ENCODE data around the gene PPM1F.
"Not testable (repeated sequence)": the region's sequence is repeated elsewhere in the genome, so short reads cannot be mapped to it uniquely, and the experiment has no call there.

PPM1F gene

GRCh38 chr22:21904250-21904789 lies 48.3 kb downstream of the PPM1F start:
- H3K79me2 ChIP-seq (ENCODE audit: control insufficient read depth, insufficient read depth, low read length, unreplicated experiment) = no peaks in the 10 kb centered on the region
- no peaks in the 10 kb centered on the region for H3K4me1 ChIP-seq (ENCODE audit: control insufficient read depth, insufficient read depth, low read length, unreplicated experiment)
- no peak overlapping the region for H3K4me3 ChIP-seq (ENCODE audit: low read depth, low read length)
- no peak overlapping the region for H3K27ac ChIP-seq (ENCODE audit: low read depth, low read length)
- no peaks in the 10 kb centered on the region for H3K36me3 ChIP-seq (ENCODE audit: insufficient read depth, low read length)
- H2AFZ ChIP-seq (ENCODE audit: low read length, unreplicated experiment) = no peak overlapping the region
- H3K27me3 ChIP-seq (ENCODE audit: insufficient read depth, low read length) = no peaks in the 10 kb centered on the region

GRCh38 chr22:21903283-21903682 lies 49.4 kb downstream of the PPM1F start:
- H3K4me3 ChIP-seq (ENCODE audit: low read depth, low read length) = no peak overlapping the region
- no peak overlapping the region for H2AFZ ChIP-seq (ENCODE audit: low read length, unreplicated experiment)
- H3K27me3 ChIP-seq (ENCODE audit: insufficient read depth, low read length) = no peaks in the 10 kb centered on the region
- no peaks in the 10 kb centered on the region for H3K4me1 ChIP-seq (ENCODE audit: control insufficient read depth, insufficient read depth, low read length, unreplicated experiment)
- no peak overlapping the region for H3K27ac ChIP-seq (ENCODE audit: low read depth, low read length)
- no peaks in the 10 kb centered on the region for H3K36me3 ChIP-seq (ENCODE audit: insufficient read depth, low read length)
- no peaks in the 10 kb centered on the region for H3K79me2 ChIP-seq (ENCODE audit: control insufficient read depth, insufficient read depth, low read length, unreplicated experiment)

GRCh38 chr22:21902296-21903087 lies 50.2 kb downstream of the PPM1F start:
- Histone ChIP-seq H3K36me3 (ENCODE audit: insufficient read depth, low read length) (no peaks in the 10 kb centered on the region), H3K27me3 (ENCODE audit: insufficient read depth, low read length) (no peaks in the 10 kb centered on the region), H3K27ac (ENCODE audit: low read depth, low read length) (no peak overlapping the region), H3K4me1 (ENCODE audit: control insufficient read depth, insufficient read depth, low read length, unreplicated experiment) (no peaks in the 10 kb centered on the region), H3K4me3 (ENCODE audit: low read depth, low read length) (no peak overlapping the region), H2AFZ (ENCODE audit: low read length, unreplicated experiment) (no peak overlapping the region), H3K79me2 (ENCODE audit: control insufficient read depth, insufficient read depth, low read length, unreplicated experiment) (no peaks in the 10 kb centered on the region)

GRCh38 chr22:21898354-21898896 lies 54.2 kb downstream of the PPM1F start:
- Histone ChIP-seq H3K27ac (ENCODE audit: low read depth, low read length) (no peak overlapping the region), H3K79me2 (ENCODE audit: control insufficient read depth, insufficient read depth, low read length, unreplicated experiment) (no peaks in the 10 kb centered on the region), H3K36me3 (ENCODE audit: insufficient read depth, low read length) (no peaks in the 10 kb centered on the region), H2AFZ (ENCODE audit: low read length, unreplicated experiment) (no peak overlapping the region), H3K4me3 (ENCODE audit: low read depth, low read length) (no peak overlapping the region), H3K27me3 (ENCODE audit: insufficient read depth, low read length) (no peaks in the 10 kb centered on the region), H3K4me1 (ENCODE audit: control insufficient read depth, insufficient read depth, low read length, unreplicated experiment) (no peaks in the 10 kb centered on the region)

GRCh38 chr22:21896951-21897513 lies 55.6 kb downstream of the PPM1F start:
- Histone ChIP-seq H3K36me3 (ENCODE audit: insufficient read depth, low read length) (no peaks in the 10 kb centered on the region), H3K27me3 (ENCODE audit: insufficient read depth, low read length) (no peaks in the 10 kb centered on the region), H3K27ac (ENCODE audit: low read depth, low read length) (no peak overlapping the region), H3K4me3 (ENCODE audit: low read depth, low read length) (no peak overlapping the region), H2AFZ (ENCODE audit: low read length, unreplicated experiment) (no peak overlapping the region), H3K79me2 (ENCODE audit: control insufficient read depth, insufficient read depth, low read length, unreplicated experiment) (no peaks in the 10 kb centered on the region), H3K4me1 (ENCODE audit: control insufficient read depth, insufficient read depth, low read length, unreplicated experiment) (no peaks in the 10 kb centered on the region)

GRCh38 chr22:21896275-21896674 lies 56.4 kb downstream of the PPM1F start:
- not testable (repeated sequence) for H3K79me2 ChIP-seq (ENCODE audit: control insufficient read depth, insufficient read depth, low read length, unreplicated experiment); H3K4me1 ChIP-seq (ENCODE audit: control insufficient read depth, insufficient read depth, low read length, unreplicated experiment); H3K4me3 ChIP-seq (ENCODE audit: low read depth, low read length); H3K27me3 ChIP-seq (ENCODE audit: insufficient read depth, low read length); H2AFZ ChIP-seq (ENCODE audit: low read length, unreplicated experiment); H3K36me3 ChIP-seq (ENCODE audit: insufficient read depth, low read length); H3K27ac ChIP-seq (ENCODE audit: low read depth, low read length)

GRCh38 chr22:21894799-21895198 lies 57.8 kb downstream of the PPM1F start:
- no peaks in the 10 kb centered on the region for H3K36me3 ChIP-seq (ENCODE audit: insufficient read depth, low read length)
- H3K79me2 ChIP-seq (ENCODE audit: control insufficient read depth, insufficient read depth, low read length, unreplicated experiment) = no peaks in the 10 kb centered on the region
- H3K27ac ChIP-seq (ENCODE audit: low read depth, low read length) = no peak overlapping the region
- no peaks in the 10 kb centered on the region for H3K27me3 ChIP-seq (ENCODE audit: insufficient read depth, low read length)
- no peak overlapping the region for H3K4me3 ChIP-seq (ENCODE audit: low read depth, low read length)
- no peaks in the 10 kb centered on the region for H3K4me1 ChIP-seq (ENCODE audit: control insufficient read depth, insufficient read depth, low read length, unreplicated experiment)
- H2AFZ ChIP-seq (ENCODE audit: low read length, unreplicated experiment) = no peak overlapping the region

- Histone ChIP-seq H3K27me3 (ENCODE audit: insufficient read depth, low read length) (no peaks in the 10 kb centered on the region), H3K27ac (ENCODE audit: low read depth, low read length) (no peak overlapping the region), H3K79me2 (ENCODE audit: control insufficient read depth, insufficient read depth, low read length, unreplicated experiment) (no peaks in the 10 kb centered on the region), H3K36me3 (ENCODE audit: insufficient read depth, low read length) (no peaks in the 10 kb centered on the region), H2AFZ (ENCODE audit: low read length, unreplicated experiment) (no peak overlapping the region), H3K4me1 (ENCODE audit: control insufficient read depth, insufficient read depth, low read length, unreplicated experiment) (no peaks in the 10 kb centered on the region), H3K4me3 (ENCODE audit: low read depth, low read length) (no peak overlapping the region)
These were observed 63.2 kb downstream of the PPM1F start for GRCh38 chr22:21889251-21889990.

GRCh38 chr22:21887841-21888240 lies 64.8 kb downstream of the PPM1F start:
- Histone ChIP-seq H3K27me3 (ENCODE audit: insufficient read depth, low read length) (no peaks in the 10 kb centered on the region), H3K36me3 (ENCODE audit: insufficient read depth, low read length) (no peaks in the 10 kb centered on the region), H3K4me3 (ENCODE audit: low read depth, low read length) (no peak overlapping the region), H3K4me1 (ENCODE audit: control insufficient read depth, insufficient read depth, low read length, unreplicated experiment) (no peaks in the 10 kb centered on the region), H2AFZ (ENCODE audit: low read length, unreplicated experiment) (no peak overlapping the region), H3K27ac (ENCODE audit: low read depth, low read length) (no peak overlapping the region), H3K79me2 (ENCODE audit: control insufficient read depth, insufficient read depth, low read length, unreplicated experiment) (no peaks in the 10 kb centered on the region)

GRCh38 chr22:21883930-21884329 lies 68.7 kb downstream of the PPM1F start:
- H2AFZ ChIP-seq (ENCODE audit: low read length, unreplicated experiment); H3K27me3 ChIP-seq (ENCODE audit: insufficient read depth, low read length); H3K27ac ChIP-seq (ENCODE audit: low read depth, low read length); H3K36me3 ChIP-seq (ENCODE audit: insufficient read depth, low read length); H3K4me1 ChIP-seq (ENCODE audit: control insufficient read depth, insufficient read depth, low read length, unreplicated experiment); H3K79me2 ChIP-seq (ENCODE audit: control insufficient read depth, insufficient read depth, low read length, unreplicated experiment); H3K4me3 ChIP-seq (ENCODE audit: low read depth, low read length): not testable (repeated sequence)
